HL-60/S4 (cell line): ENCODE results near the gene TNFAIP8L1.

Experiments
- in situ Hi-C: fragments of 300-500 bp; cut with MboI; formaldehyde crosslinking; loops from 2 replicates; pipeline ENCODE4 v1.14.3; 2022; ENCODE audit warnings: low sequenced_read_pairs

TNFAIP8L1 gene

GRCh38 chr19:4609878-4610511, 29.3 kb upstream of the TNFAIP8L1 start:
- in situ Hi-C loops, result no loop called here

GRCh38 chr19:4613254-4613751, 26.0 kb upstream of the TNFAIP8L1 start:
- in situ Hi-C loops, result no loop called here

- in situ Hi-C loops, result no loop called here
These were observed 21.3 kb upstream of the TNFAIP8L1 start for GRCh38 chr19:4618019-4618418.

GRCh38 chr19:4619668-4620294, 19.5 kb upstream of the TNFAIP8L1 start:
- in situ Hi-C loops, result no loop called here

- in situ Hi-C loops, result no loop called here
These were observed 18.6 kb upstream of the TNFAIP8L1 start for GRCh38 chr19:4620675-4621074.

GRCh38 chr19:4622695-4623421, 16.5 kb upstream of the TNFAIP8L1 start:
- in situ Hi-C loops, result no loop called here

GRCh38 chr19:4624301-4624700, 15.0 kb upstream of the TNFAIP8L1 start:
- in situ Hi-C loops, result no loop called here

GRCh38 chr19:4624733-4625362, 14.5 kb upstream of the TNFAIP8L1 start:
- in situ Hi-C loops, result no loop called here

- in situ Hi-C loops, result loop anchor here (5.0 kb wide), 1 partner anchor 56 kb away; no protein-coding TSS in a partner anchor
These were observed 6.0 kb upstream of the TNFAIP8L1 start for GRCh38 chr19:4633140-4633967.

- in situ Hi-C loops, result no loop called here
These were observed 3.6 kb upstream of the TNFAIP8L1 start for GRCh38 chr19:4635754-4636116.

- in situ Hi-C loops, result no loop called here
These were observed 3.1 kb upstream of the TNFAIP8L1 start for GRCh38 chr19:4636151-4636717.

GRCh38 chr19:4636761-4637160, 2.6 kb upstream of the TNFAIP8L1 start:
- in situ Hi-C loops, result no loop called here

- in situ Hi-C loops, result no loop called here
These were observed 999 bp upstream of the TNFAIP8L1 start for GRCh38 chr19:4638317-4638716.

- in situ Hi-C loops, result no loop called here
These were observed 373 bp downstream of the TNFAIP8L1 start for GRCh38 chr19:4639531-4640246.

- in situ Hi-C loops, result no loop called here
These were observed 1.1 kb downstream of the TNFAIP8L1 start for GRCh38 chr19:4640247-4641000.

- in situ Hi-C loops, result no loop called here
These were observed 1.8 kb downstream of the TNFAIP8L1 start for GRCh38 chr19:4641132-4641531.

- in situ Hi-C loops, result no loop called here
These were observed 3.3 kb downstream of the TNFAIP8L1 start for GRCh38 chr19:4642625-4643024.

GRCh38 chr19:4645718-4646117, 6.4 kb downstream of the TNFAIP8L1 start:
- in situ Hi-C loops, result no loop called here
